HepG2 (cell line): ENCODE measurements around the gene BBLN.

ENCODE experiments used
- CTCF ChIP-seq: sonication (generic); formaldehyde crosslinking; IDR thresholded peaks from 2 replicates; pipeline ENCODE4 v1.5.0; 2020; ENCODE audit warnings: mild to moderate bottlenecking, missing genetic modification reagents, moderate library complexity
- EZH2 ChIP-seq: conservative IDR thresholded peaks from 2 replicates; pipeline ENCODE4 v1.6.1; 2012; ENCODE audit warnings: mild to moderate bottlenecking, low read depth, low read length, moderate library complexity
- HOXA5 ChIP-seq: sonication (generic); formaldehyde crosslinking; IDR thresholded peaks from 2 replicates; pipeline ENCODE4 v1.4.0; 2020; ENCODE audit warnings: missing genetic modification reagents
- JUND ChIP-seq: sonication (generic); formaldehyde crosslinking; IDR thresholded peaks from 2 replicates; pipeline ENCODE4 v1.8.0; 2022; ENCODE audit warnings: mild to moderate bottlenecking, missing genetic modification reagents
- POLR2A ChIP-seq, 2 experiments: IDR thresholded peaks; 2 replicates each; pipeline ENCODE4 v1.6.1; 2011; ENCODE audit warnings: low read depth in 2 of 2, low read length in 2 of 2, mild to moderate bottlenecking in 1 of 2, moderate library complexity in 1 of 2; ENCODE audit not compliant: insufficient read depth in 1 of 2
- SATB2 ChIP-seq: sonication (generic); formaldehyde crosslinking; IDR thresholded peaks from 2 replicates; pipeline ENCODE4 v1.5.0; 2020; ENCODE audit warnings: missing genetic modification reagents
- TGIF2 ChIP-seq: IDR thresholded peaks from 2 replicates; pipeline ENCODE4 v1.6.1; 2016; ENCODE audit warnings: control low read depth, missing compliant biosample characterization
- YY1 ChIP-seq: IDR thresholded peaks from 2 replicates; pipeline ENCODE4 v1.6.1; 2011; ENCODE audit warnings: low read length, low read depth, moderate library complexity, mild to moderate bottlenecking; ENCODE audit not compliant: insufficient read depth, insufficient replicate concordance
- ZFX ChIP-seq: sonication (generic); formaldehyde crosslinking; IDR thresholded peaks from 2 replicates; pipeline ENCODE4 v1.4.0; 2020; ENCODE audit warnings: mild to moderate bottlenecking, low read depth, missing genetic modification reagents, moderate library complexity
- ZNF224 ChIP-seq: sonication (generic); formaldehyde crosslinking; IDR thresholded peaks from 2 replicates; pipeline ENCODE4 v1.5.0; 2020; ENCODE audit warnings: mild to moderate bottlenecking, missing genetic modification reagents
- ZNF335 ChIP-seq: sonication (generic); formaldehyde crosslinking; IDR thresholded peaks from 2 replicates; pipeline ENCODE4 v1.4.0; 2020; ENCODE audit warnings: missing genetic modification reagents
- ZNF639 ChIP-seq: conservative IDR thresholded peaks from 2 replicates; pipeline ENCODE4 v1.6.1; 2018; ENCODE audit warnings: missing genetic modification reagents
- TF ChIP-seq, protein P1 (sequence below): sonication (generic); formaldehyde crosslinking; IDR thresholded peaks from 2 replicates; pipeline ENCODE4 v1.8.0; 2022; ENCODE audit warnings: missing genetic modification reagents, mild to moderate bottlenecking, moderate library complexity, borderline replicate concordance
- TF ChIP-seq, protein P2 (sequence below): sonication (generic); formaldehyde crosslinking; IDR thresholded peaks from 2 replicates; pipeline ENCODE4 v1.5.0; 2020; ENCODE audit warnings: missing genetic modification reagents

DNA sequence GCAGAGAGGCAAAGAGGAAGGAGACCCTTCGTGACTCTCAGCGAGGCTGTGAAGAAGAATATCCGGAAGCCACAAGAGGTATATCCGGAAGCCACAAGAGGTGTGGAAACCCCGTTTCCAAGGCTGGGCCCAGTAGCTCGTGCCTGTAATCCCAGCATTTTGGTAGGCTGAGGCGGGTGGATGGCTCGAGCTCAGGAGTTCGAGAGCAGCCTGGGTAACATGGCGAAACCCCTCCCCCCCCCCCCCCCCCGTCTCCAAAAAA lies 612 bp upstream of the BBLN start:
- no peak for TF ChIP-seq ZNF224 (CRISPR knock-in tag)
- TF ChIP-seq, protein P1, sequence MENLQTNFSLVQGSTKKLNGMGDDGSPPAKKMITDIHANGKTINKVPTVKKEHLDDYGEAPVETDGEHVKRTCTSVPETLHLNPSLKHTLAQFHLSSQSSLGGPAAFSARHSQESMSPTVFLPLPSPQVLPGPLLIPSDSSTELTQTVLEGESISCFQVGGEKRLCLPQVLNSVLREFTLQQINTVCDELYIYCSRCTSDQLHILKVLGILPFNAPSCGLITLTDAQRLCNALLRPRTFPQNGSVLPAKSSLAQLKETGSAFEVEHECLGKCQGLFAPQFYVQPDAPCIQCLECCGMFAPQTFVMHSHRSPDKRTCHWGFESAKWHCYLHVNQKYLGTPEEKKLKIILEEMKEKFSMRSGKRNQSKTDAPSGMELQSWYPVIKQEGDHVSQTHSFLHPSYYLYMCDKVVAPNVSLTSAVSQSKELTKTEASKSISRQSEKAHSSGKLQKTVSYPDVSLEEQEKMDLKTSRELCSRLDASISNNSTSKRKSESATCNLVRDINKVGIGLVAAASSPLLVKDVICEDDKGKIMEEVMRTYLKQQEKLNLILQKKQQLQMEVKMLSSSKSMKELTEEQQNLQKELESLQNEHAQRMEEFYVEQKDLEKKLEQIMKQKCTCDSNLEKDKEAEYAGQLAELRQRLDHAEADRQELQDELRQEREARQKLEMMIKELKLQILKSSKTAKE = no peak
- TF ChIP-seq ZFX = no peak; the same call in 1 of the 2 replicates
- TF ChIP-seq HOXA5 = no peak
- no peak for TF ChIP-seq YY1
- TF ChIP-seq TGIF2 (CRISPR knock-in tag) = no peak
- TF ChIP-seq, protein P2, sequence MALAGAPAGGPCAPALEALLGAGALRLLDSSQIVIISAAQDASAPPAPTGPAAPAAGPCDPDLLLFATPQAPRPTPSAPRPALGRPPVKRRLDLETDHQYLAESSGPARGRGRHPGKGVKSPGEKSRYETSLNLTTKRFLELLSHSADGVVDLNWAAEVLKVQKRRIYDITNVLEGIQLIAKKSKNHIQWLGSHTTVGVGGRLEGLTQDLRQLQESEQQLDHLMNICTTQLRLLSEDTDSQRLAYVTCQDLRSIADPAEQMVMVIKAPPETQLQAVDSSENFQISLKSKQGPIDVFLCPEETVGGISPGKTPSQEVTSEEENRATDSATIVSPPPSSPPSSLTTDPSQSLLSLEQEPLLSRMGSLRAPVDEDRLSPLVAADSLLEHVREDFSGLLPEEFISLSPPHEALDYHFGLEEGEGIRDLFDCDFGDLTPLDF (CRISPR knock-in tag) = no peak
- TF ChIP-seq SATB2 (CRISPR knock-in tag) = no peak
- TF ChIP-seq CTCF (CRISPR knock-in tag) = no peak
- no peak for TF ChIP-seq POLR2A (IDR thresholded peaks at IDR 0.05; ENCODE audit: insufficient read depth in 1 of 2, low read depth in 2 of 2, low read length in 2 of 2)
- TF ChIP-seq EZH2 = no peak
- TF ChIP-seq ZNF639 = no peak
- no peak for TF ChIP-seq JUND (CRISPR knock-in tag)
- TF ChIP-seq ZNF335 = 0 out of 2 replicates have a peak, but pooled peaks have one; percentile 5
